GM12878 (cell line): Measurements from ENCODE around the gene HSD3B1. TPM values are rescaled to one million over a fixed set of nuclear protein-coding genes. Genes with fewer than 3 reads are reported as not detected.

Experiments
- BACH1 ChIP-seq: fragments of 450-650 bp; IDR thresholded peaks from 2 replicates; pipeline ENCODE4 v1.6.1; 2017; ENCODE audit warnings: mild to moderate bottlenecking, borderline replicate concordance
- CEBPB ChIP-seq, 2 experiments: fragments of 150-350 bp in 1 of 2; IDR thresholded peaks; 2 replicates each; pipeline ENCODE4 v1.6.1; 2012 to 2014; ENCODE audit warnings: low read depth in 2 of 2, low read length in 2 of 2, borderline replicate concordance in 1 of 2, inconsistent platforms in 1 of 2
- CREM ChIP-seq: IDR thresholded peaks from 2 replicates; pipeline ENCODE4 v1.6.1; 2014; ENCODE audit warnings: antibody characterized with exemption, low read depth
- GATAD2B ChIP-seq: fragments of 450-650 bp; conservative IDR thresholded peaks from 2 replicates; pipeline ENCODE4 v1.6.1; 2017; ENCODE audit warnings: low read depth, mild to moderate bottlenecking, moderate library complexity
- MTA3 ChIP-seq: IDR thresholded peaks from 2 replicates; pipeline ENCODE4 v1.6.1; 2012; ENCODE audit warnings: low read length, inconsistent platforms, borderline replicate concordance
- POLR2AphosphoS2 ChIP-seq: IDR thresholded peaks from 2 replicates; pipeline ENCODE4 v1.6.1; 2011; ENCODE audit warnings: low read depth, mild to moderate bottlenecking, low read length, improper control_type of control experiment, moderate library complexity
- RBBP5 ChIP-seq: fragments of 200-600 bp; sonication (generic); conservative IDR thresholded peaks from 2 replicates; pipeline ENCODE4 v1.6.1; 2016
- SMAD5 ChIP-seq: IDR thresholded peaks from 2 replicates; pipeline ENCODE4 v1.6.1; 2016; ENCODE audit warnings: antibody characterized with exemption, low read depth
- TBL1XR1 ChIP-seq: IDR thresholded peaks from 2 replicates; pipeline ENCODE4 v1.6.1; 2012; ENCODE audit warnings: low read depth, low read length, improper control_type of control experiment
- ZNF384 ChIP-seq: IDR thresholded peaks from 2 replicates; pipeline ENCODE4 v1.6.1; 2012; ENCODE audit warnings: low read depth, mild to moderate bottlenecking, low read length, improper control_type of control experiment, borderline replicate concordance
- polyA plus RNA-seq, 11 experiments: library from polyadenylated mRNA; depleted of rRNA in 4 of 11; unstranded in 6 of 11; stranded (reverse) in 5 of 11; fragments of >200 nt; fragmentation: Nextera tagmentation in 4 of 11; fragmentation: Illumina TruSeq in 1 of 11; extraction: Ambion mirVana in 4 of 11; extraction: Trizol in 1 of 11; gene quantifications; 1 replicate in 1 of 11; 2 replicates in 10 of 11; pipeline versions ENCODE4 v1.2.1 to v1.2.3, GENCODE V29; 2011 to 2016; ENCODE audit warnings: inconsistent platforms in 2 of 11, missing spikeins in 2 of 11, low read depth in 1 of 11
- total RNA-seq, 4 experiments: library from RNA; depleted of rRNA in 3 of 4; stranded (reverse); fragments of >200 nt in 3 of 4; fragmentation: Illumina TruSeq in 1 of 4; extraction: Trizol in 1 of 4; gene quantifications; 2 replicates each; pipeline versions ENCODE4 v1.2.1 to v1.2.3, GENCODE V29; 2013 to 2021
- TF ChIP-seq, protein P1 (sequence below), 3 experiments: IDR thresholded peaks in 2 of 3; conservative IDR thresholded peaks in 1 of 3; 2 replicates each; pipeline ENCODE4 v1.5.1; 2011; ENCODE audit warnings: low read depth in 3 of 3, low read length in 3 of 3, mild to moderate bottlenecking in 3 of 3, control low read depth in 2 of 3, moderate library complexity in 2 of 3, inconsistent platforms in 1 of 3, mixed read lengths in 1 of 3; ENCODE audit not compliant: control insufficient read depth in 2 of 3, insufficient read depth in 1 of 3; ENCODE audit errors: extremely low read depth in 1 of 3
- TF ChIP-seq, protein P2 (sequence below): IDR thresholded peaks from 2 replicates; pipeline ENCODE4 v1.6.1; 2011; ENCODE audit warnings: borderline replicate concordance, low read depth, mild to moderate bottlenecking, moderate library complexity, low read length; ENCODE audit not compliant: insufficient read depth, poor library complexity, severe bottlenecking
- TF ChIP-seq, protein P3 (sequence below): fragments of 450-650 bp; IDR thresholded peaks from 2 replicates; pipeline ENCODE4 v1.6.1; 2018; ENCODE audit warnings: borderline replicate concordance, mild to moderate bottlenecking; ENCODE audit not compliant: partially characterized antibody
- TF ChIP-seq, protein P4 (sequence below): IDR thresholded peaks from 2 replicates; pipeline ENCODE4 v1.6.1; 2011; ENCODE audit warnings: low read depth, mild to moderate bottlenecking, low read length, moderate library complexity, borderline replicate concordance; ENCODE audit errors: extremely low read depth
- TF ChIP-seq, protein P5 (sequence below): IDR thresholded peaks from 2 replicates; pipeline ENCODE4 v1.6.1; 2011; ENCODE audit warnings: low read depth, low read length, improper control_type of control experiment, borderline replicate concordance

Gene HSD3B1
- total and polyA plus RNA-seq, 10 of the 15 experiments (the other 5 are each of a cell fraction or from before 2014, with no cell fraction given), result not detected

DNA sequence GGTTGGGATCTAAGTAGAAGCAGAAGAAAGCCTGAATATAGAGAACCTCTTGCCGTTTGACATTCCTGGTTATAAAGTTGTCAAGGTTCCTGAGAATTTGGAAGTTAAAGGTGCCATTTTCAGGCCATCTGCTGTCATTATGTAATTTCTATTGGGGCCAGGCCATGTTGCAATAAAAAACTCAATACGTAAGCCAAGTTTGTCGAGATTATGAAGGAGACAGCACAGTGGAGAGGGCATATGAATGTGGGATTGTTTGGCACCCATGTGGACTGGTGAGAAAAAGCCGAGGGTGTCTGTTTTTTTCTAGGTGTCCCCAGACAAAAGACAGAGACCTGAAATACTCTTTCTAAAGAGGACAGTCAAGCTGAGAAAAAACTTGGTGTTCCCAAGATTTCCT lies 18.8 kb upstream of the HSD3B1 start (continued):
- TF ChIP-seq, protein P1, sequence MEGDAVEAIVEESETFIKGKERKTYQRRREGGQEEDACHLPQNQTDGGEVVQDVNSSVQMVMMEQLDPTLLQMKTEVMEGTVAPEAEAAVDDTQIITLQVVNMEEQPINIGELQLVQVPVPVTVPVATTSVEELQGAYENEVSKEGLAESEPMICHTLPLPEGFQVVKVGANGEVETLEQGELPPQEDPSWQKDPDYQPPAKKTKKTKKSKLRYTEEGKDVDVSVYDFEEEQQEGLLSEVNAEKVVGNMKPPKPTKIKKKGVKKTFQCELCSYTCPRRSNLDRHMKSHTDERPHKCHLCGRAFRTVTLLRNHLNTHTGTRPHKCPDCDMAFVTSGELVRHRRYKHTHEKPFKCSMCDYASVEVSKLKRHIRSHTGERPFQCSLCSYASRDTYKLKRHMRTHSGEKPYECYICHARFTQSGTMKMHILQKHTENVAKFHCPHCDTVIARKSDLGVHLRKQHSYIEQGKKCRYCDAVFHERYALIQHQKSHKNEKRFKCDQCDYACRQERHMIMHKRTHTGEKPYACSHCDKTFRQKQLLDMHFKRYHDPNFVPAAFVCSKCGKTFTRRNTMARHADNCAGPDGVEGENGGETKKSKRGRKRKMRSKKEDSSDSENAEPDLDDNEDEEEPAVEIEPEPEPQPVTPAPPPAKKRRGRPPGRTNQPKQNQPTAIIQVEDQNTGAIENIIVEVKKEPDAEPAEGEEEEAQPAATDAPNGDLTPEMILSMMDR (IDR thresholded peaks at IDR 0.05 in 2 of 3, conservative IDR thresholded peaks at IDR 0.05 in 1 of 3; ENCODE audit: control insufficient read depth in 2 of 3, extremely low read depth in 1 of 3, insufficient read depth in 1 of 3, low read depth in 3 of 3, low read length in 3 of 3), result no peak
- no peak for TF ChIP-seq POLR2AphosphoS2
- TF ChIP-seq GATAD2B, result no peak
- no peak for TF ChIP-seq MTA3
- no peak for TF ChIP-seq TBL1XR1
- TF ChIP-seq, protein P2, sequence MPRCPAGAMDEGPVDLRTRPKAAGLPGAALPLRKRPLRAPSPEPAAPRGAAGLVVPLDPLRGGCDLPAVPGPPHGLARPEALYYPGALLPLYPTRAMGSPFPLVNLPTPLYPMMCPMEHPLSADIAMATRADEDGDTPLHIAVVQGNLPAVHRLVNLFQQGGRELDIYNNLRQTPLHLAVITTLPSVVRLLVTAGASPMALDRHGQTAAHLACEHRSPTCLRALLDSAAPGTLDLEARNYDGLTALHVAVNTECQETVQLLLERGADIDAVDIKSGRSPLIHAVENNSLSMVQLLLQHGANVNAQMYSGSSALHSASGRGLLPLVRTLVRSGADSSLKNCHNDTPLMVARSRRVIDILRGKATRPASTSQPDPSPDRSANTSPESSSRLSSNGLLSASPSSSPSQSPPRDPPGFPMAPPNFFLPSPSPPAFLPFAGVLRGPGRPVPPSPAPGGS, result no peak
- TF ChIP-seq RBBP5, result no peak
- no peak for TF ChIP-seq ZNF384
- TF ChIP-seq, protein P3, sequence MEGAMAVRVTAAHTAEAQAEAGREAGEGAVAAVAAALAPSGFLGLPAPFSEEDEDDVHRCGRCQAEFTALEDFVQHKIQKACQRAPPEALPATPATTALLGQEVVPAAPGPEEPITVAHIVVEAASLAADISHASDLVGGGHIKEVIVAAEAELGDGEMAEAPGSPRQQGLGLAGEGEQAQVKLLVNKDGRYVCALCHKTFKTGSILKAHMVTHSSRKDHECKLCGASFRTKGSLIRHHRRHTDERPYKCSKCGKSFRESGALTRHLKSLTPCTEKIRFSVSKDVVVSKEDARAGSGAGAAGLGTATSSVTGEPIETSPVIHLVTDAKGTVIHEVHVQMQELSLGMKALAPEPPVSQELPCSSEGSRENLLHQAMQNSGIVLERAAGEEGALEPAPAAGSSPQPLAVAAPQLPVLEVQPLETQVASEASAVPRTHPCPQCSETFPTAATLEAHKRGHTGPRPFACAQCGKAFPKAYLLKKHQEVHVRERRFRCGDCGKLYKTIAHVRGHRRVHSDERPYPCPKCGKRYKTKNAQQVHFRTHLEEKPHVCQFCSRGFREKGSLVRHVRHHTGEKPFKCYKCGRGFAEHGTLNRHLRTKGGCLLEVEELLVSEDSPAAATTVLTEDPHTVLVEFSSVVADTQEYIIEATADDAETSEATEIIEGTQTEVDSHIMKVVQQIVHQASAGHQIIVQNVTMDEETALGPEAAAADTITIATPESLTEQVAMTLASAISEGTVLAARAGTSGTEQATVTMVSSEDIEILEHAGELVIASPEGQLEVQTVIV, result no peak
- no peak for TF ChIP-seq CREM
- TF ChIP-seq, protein P4, sequence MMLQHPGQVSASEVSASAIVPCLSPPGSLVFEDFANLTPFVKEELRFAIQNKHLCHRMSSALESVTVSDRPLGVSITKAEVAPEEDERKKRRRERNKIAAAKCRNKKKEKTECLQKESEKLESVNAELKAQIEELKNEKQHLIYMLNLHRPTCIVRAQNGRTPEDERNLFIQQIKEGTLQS, result no peak
- TF ChIP-seq, protein P5, sequence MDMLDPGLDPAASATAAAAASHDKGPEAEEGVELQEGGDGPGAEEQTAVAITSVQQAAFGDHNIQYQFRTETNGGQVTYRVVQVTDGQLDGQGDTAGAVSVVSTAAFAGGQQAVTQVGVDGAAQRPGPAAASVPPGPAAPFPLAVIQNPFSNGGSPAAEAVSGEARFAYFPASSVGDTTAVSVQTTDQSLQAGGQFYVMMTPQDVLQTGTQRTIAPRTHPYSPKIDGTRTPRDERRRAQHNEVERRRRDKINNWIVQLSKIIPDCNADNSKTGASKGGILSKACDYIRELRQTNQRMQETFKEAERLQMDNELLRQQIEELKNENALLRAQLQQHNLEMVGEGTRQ, result no peak
- no peak for TF ChIP-seq CEBPB (IDR thresholded peaks at IDR 0.05; ENCODE audit: borderline replicate concordance in 1 of 2, low read depth in 2 of 2, low read length in 2 of 2)
- no peak for TF ChIP-seq SMAD5
- no peak for TF ChIP-seq BACH1
